HG02798 (cell line): ENCODE data around the gene LLCFC1.
A peak's percentile ranks its signal among the peaks of the same experiment; 100 is the strongest.

ENCODE experiments used
- ATAC-seq: cut with Tn5 transposase; IDR thresholded peaks from one replicate; pipeline ENCODE4 v1.9.1; 2021; ENCODE audit warnings: mild to moderate bottlenecking; ENCODE audit not compliant: unreplicated experiment, poor library complexity

Gene LLCFC1

GRCh38 chr7:142908921-142909890 lies 30.1 kb upstream of the LLCFC1 start:
- peak; percentile 57 for ATAC-seq

GRCh38 chr7:142910031-142910433 lies 29.3 kb upstream of the LLCFC1 start:
- no peak for ATAC-seq

GRCh38 chr7:142910481-142910880 lies 28.8 kb upstream of the LLCFC1 start:
- no peak for ATAC-seq

GRCh38 chr7:142913051-142913450 lies 26.2 kb upstream of the LLCFC1 start:
- ATAC-seq, result no peak

- ATAC-seq, result no peak
Measured at GRCh38 chr7:142913566-142913965, 25.7 kb upstream of the LLCFC1 start.

- no peak for ATAC-seq
Measured at GRCh38 chr7:142914121-142914520, 25.2 kb upstream of the LLCFC1 start.

- no peak for ATAC-seq
Measured at GRCh38 chr7:142915315-142915714, 24.0 kb upstream of the LLCFC1 start.

- ATAC-seq, result no peak
Measured at GRCh38 chr7:142916508-142916907, 22.8 kb upstream of the LLCFC1 start.

GRCh38 chr7:142917447-142917846 lies 21.8 kb upstream of the LLCFC1 start:
- ATAC-seq, result no peak

- ATAC-seq, result no peak
Measured at GRCh38 chr7:142918901-142919300, 20.4 kb upstream of the LLCFC1 start.

- ATAC-seq, result no peak
Measured at GRCh38 chr7:142919656-142920055, 19.6 kb upstream of the LLCFC1 start.

GRCh38 chr7:142923391-142923790 lies 15.9 kb upstream of the LLCFC1 start:
- ATAC-seq, result no peak

- no peak for ATAC-seq
Measured at GRCh38 chr7:142925413-142925812, 13.9 kb upstream of the LLCFC1 start.

- no peak for ATAC-seq
Measured at GRCh38 chr7:142927085-142927745, 12.1 kb upstream of the LLCFC1 start.

- ATAC-seq, result no peak
Measured at GRCh38 chr7:142927949-142928348, 11.3 kb upstream of the LLCFC1 start.

GRCh38 chr7:142930126-142930730 lies 9.1 kb upstream of the LLCFC1 start:
- no peak for ATAC-seq

GRCh38 chr7:142932386-142933091 lies 6.7 kb upstream of the LLCFC1 start:
- no peak for ATAC-seq

GRCh38 chr7:142933092-142933475 lies 6.2 kb upstream of the LLCFC1 start:
- ATAC-seq, result no peak

GRCh38 chr7:142933624-142934023 lies 5.7 kb upstream of the LLCFC1 start, which contains the start of gene TRPV5:
Gene TRPV5 (minus strand): TSS chr7:142933746. CDS start chr7:142933459, 287 bp downstream.
- no peak for ATAC-seq

GRCh38 chr7:142934056-142934455 lies 5.2 kb upstream of the LLCFC1 start:
- ATAC-seq, result no peak
